Esophagus squamous epithelium (tissue), 4 donors: ENCODE measurements around the gene MOB3C.

ENCODE experiments used
- CTCF ChIP-seq, 6 experiments: fragments of 450-650 bp in 4 of 6; fragments of 200-600 bp in 2 of 6; sonication (generic) in 2 of 6; IDR thresholded peaks; one replicate each; pipeline ENCODE4 v1.5.1; 2016 to 2019; ENCODE audit warnings: antibody characterized with exemption in 6 of 6, mild to moderate bottlenecking in 4 of 6, moderate library complexity in 4 of 6
- POLR2A ChIP-seq, 4 donors: fragments of 450-650 bp; IDR thresholded peaks; one replicate each; pipeline ENCODE4 v1.6.1; 2017; ENCODE audit warnings: antibody characterized with exemption in 4 of 4, mild to moderate bottlenecking in 4 of 4, moderate library complexity in 3 of 4

GRCh38 chr1:46638921-46639320 is 22.3 kb upstream of the MOB3C start:
- TF ChIP-seq CTCF (IDR thresholded peaks at IDR 0.05) = no peak
- TF ChIP-seq POLR2A (IDR thresholded peaks at IDR 0.05) = no peak
